Caco-2 (cell line): Measurements from ENCODE around the gene PFDN5. TPM values are rescaled to one million over a fixed set of nuclear protein-coding genes. Genes with fewer than 3 reads are reported as not detected.

Experiments used
- BruUV-seq: library from RNA; stranded (reverse); fragments of 400-500 nt; replicated peaks from 2 replicates; lab custom pipeline; 2021; lab: Mats Ljungman, UMichigan
- CTCF ChIA-PET: fragments of 300-600 bp; sonication (Branson Sonifier 250); formaldehyde crosslinking; loops from one replicate; lab custom pipeline; 2022; ENCODE audit warnings: antibody characterized with exemption; lab: Charles Lee
- POLR2A ChIA-PET: fragments of 300-600 bp; sonication (Branson Sonifier 250); formaldehyde crosslinking; loops from one replicate; lab custom pipeline; 2022; ENCODE audit warnings: antibody characterized with exemption; lab: Charles Lee
- DNase-seq, 2 experiments: peaks; one replicate each; pipeline versions ENCODE4 v3.0.0 to v3.0.0-alpha.2; 2020 to 2022
- H3K27me3 ChIP-seq: replicated peaks from 2 replicates; pipeline ENCODE4 v1.6.0; 2011; ENCODE audit warnings: low read length; ENCODE audit not compliant: control insufficient read depth, insufficient read depth
- H3K36me3 ChIP-seq: 2 replicates; pipeline ENCODE4 v1.5.1; 2011; ENCODE audit warnings: low read length; ENCODE audit not compliant: control insufficient read depth, insufficient read depth
- H3K4me1 ChIP-seq: fragments of 250-450 bp; sonication (Bioruptor Pico); 2 replicates; pipeline ENCODE4 v1.5.1; 2020; ENCODE audit warnings: mild to moderate bottlenecking
- H3K4me3 ChIP-seq: 2 replicates; pipeline ENCODE4 v1.5.1; 2011; ENCODE audit warnings: low read depth, mild to moderate bottlenecking, control low read depth, low read length
- H3K9me3 ChIP-seq: fragments of 250-450 bp; sonication (Bioruptor Pico); 2 replicates; pipeline ENCODE4 v1.5.1; 2020; ENCODE audit warnings: mild to moderate bottlenecking, moderate library complexity
- H3K27ac Mint-ChIP-seq: one replicate; pipeline ENCODE4 v1.8.0; 2022; ENCODE audit warnings: mixed read lengths; ENCODE audit not compliant: unreplicated experiment
- H3K27me3 Mint-ChIP-seq: one replicate; pipeline ENCODE4 v1.8.0; 2022; ENCODE audit warnings: mixed read lengths; ENCODE audit not compliant: insufficient read depth, unreplicated experiment
- H3K36me3 Mint-ChIP-seq: one replicate; pipeline ENCODE4 v1.8.0; 2022; ENCODE audit warnings: mild to moderate bottlenecking, mixed read lengths; ENCODE audit not compliant: insufficient read depth, unreplicated experiment
- H3K4me1 Mint-ChIP-seq: one replicate; pipeline ENCODE4 v1.8.0; 2022; ENCODE audit warnings: low read depth, mixed read lengths; ENCODE audit not compliant: unreplicated experiment
- H3K4me3 Mint-ChIP-seq: one replicate; pipeline ENCODE4 v1.8.0; 2022; ENCODE audit warnings: mild to moderate bottlenecking, moderate library complexity, mixed read lengths; ENCODE audit not compliant: unreplicated experiment
- H3K9me3 Mint-ChIP-seq: one replicate; pipeline ENCODE4 v1.8.0; 2022; ENCODE audit warnings: mixed read lengths; ENCODE audit not compliant: unreplicated experiment
- intact Hi-C: fragments of 100-400 bp; cut with micrococcal nuclease; formaldehyde crosslinking; loops from one replicate; pipeline ENCODE4 v1.10.0; 2022; ENCODE audit not compliant: unreplicated experiment
- total RNA-seq: library from RNA; stranded (reverse); gene quantifications from 2 replicates; pipeline ENCODE4 v1.2.3, GENCODE V29; 2022
- TF ChIP-seq, protein P1 (sequence below), 2 experiments: fragments of 200-600 bp in 1 of 2; IDR thresholded peaks; 1 replicate in 1 of 2; 2 replicates in 1 of 2; pipeline versions ENCODE4 v1.5.1 to v1.8.0; 2011 to 2022; ENCODE audit warnings: antibody characterized with exemption in 1 of 2, control low read depth in 1 of 2, inconsistent platforms in 1 of 2, low read depth in 1 of 2, low read length in 1 of 2, mild to moderate bottlenecking in 1 of 2, moderate library complexity in 1 of 2; ENCODE audit not compliant: insufficient read depth in 1 of 2, severe bottlenecking in 1 of 2, unreplicated experiment in 1 of 2

PFDN5 gene
- total RNA-seq, 1 experiment from 2014 or later = 251 TPM

GRCh38 chr12:53336181-53336681, 40.9 kb downstream of the PFDN5 start, which contains the start of gene SP7:
Gene SP7 (minus strand): TSS chr12:53336354. CDS start chr12:53335646, 708 bp downstream.
- no peaks in the 10 kb centered on the region for H3K9me3 ChIP-seq
- Mint-ChIP-seq H3K4me1 (peaks cover 11% of the 10 kb centered on the region), H3K27me3 (peaks cover 7% of the 10 kb centered on the region), H3K36me3 (no peaks in the 10 kb centered on the region), H3K4me3 (no peak within 1 kb of the TSS), H3K9me3 (no peaks in the 10 kb centered on the region), H3K27ac (no peak within 1 kb of the TSS)
- H3K27me3 ChIP-seq = no peaks in the 10 kb centered on the region
- intact Hi-C loops = no loop called here
- H3K4me3 ChIP-seq = no peak within 1 kb of the TSS
- TF ChIP-seq, protein P1, sequence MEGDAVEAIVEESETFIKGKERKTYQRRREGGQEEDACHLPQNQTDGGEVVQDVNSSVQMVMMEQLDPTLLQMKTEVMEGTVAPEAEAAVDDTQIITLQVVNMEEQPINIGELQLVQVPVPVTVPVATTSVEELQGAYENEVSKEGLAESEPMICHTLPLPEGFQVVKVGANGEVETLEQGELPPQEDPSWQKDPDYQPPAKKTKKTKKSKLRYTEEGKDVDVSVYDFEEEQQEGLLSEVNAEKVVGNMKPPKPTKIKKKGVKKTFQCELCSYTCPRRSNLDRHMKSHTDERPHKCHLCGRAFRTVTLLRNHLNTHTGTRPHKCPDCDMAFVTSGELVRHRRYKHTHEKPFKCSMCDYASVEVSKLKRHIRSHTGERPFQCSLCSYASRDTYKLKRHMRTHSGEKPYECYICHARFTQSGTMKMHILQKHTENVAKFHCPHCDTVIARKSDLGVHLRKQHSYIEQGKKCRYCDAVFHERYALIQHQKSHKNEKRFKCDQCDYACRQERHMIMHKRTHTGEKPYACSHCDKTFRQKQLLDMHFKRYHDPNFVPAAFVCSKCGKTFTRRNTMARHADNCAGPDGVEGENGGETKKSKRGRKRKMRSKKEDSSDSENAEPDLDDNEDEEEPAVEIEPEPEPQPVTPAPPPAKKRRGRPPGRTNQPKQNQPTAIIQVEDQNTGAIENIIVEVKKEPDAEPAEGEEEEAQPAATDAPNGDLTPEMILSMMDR (IDR thresholded peaks at IDR 0.05; ENCODE audit: insufficient read depth in 1 of 2, low read depth in 1 of 2, low read length in 1 of 2, severe bottlenecking in 1 of 2, unreplicated experiment in 1 of 2) = no peak
- DNase-seq = no peak
- BruUV-seq = no TSS peak
- CTCF ChIA-PET = interaction anchor here (1.8 kb wide), 1 partner anchor 9 kb away, joined by 6 read pairs; no protein-coding TSS in a partner anchor
- POLR2A ChIA-PET = no interaction called here
- H3K36me3 ChIP-seq = no peaks in the 10 kb centered on the region
- 0 out of 2 replicates have a peak, but pooled peaks cover 2% of the 10 kb centered on the region for H3K4me1 ChIP-seq

DNA sequence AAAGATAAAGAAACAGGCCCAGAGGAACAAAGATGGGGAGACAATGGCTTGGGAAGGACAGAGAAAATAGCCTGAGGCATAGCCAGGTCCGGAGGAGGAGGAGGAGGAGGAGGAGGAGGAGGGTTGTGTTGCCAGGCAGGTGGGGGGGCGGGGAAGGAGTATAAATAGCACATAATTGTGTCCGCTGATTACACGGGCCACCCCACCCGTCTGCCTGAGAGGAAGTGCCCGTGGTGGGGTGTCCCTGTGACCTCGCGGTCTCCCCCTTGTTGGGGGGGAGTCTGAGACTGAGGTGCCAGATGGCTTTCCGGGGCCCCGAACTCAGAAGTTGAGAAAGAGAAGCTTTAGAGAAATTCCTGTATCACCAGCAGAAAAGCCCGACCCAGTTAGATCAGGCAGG, 42.7 kb downstream of the PFDN5 start:
- Mint-ChIP-seq H3K4me3 (peak overlapping the region; percentile 0), H3K36me3 (no peaks in the 10 kb centered on the region), H3K4me1 (peaks cover 11% of the 10 kb centered on the region), H3K9me3 (no peaks in the 10 kb centered on the region), H3K27ac (peak overlapping the region; percentile 2), H3K27me3 (peaks cover 7% of the 10 kb centered on the region)
- Histone ChIP-seq H3K9me3 (no peaks in the 10 kb centered on the region), H3K36me3 (no peaks in the 10 kb centered on the region), H3K27me3 (no peaks in the 10 kb centered on the region), H3K4me1 (0 out of 2 replicates have a peak, but pooled peaks cover 2% of the 10 kb centered on the region), H3K4me3 (no peak overlapping the region)
- no TSS peak for BruUV-seq
- TF ChIP-seq, protein P1 (IDR thresholded peaks at IDR 0.05; ENCODE audit: insufficient read depth in 1 of 2, low read depth in 1 of 2, low read length in 1 of 2, severe bottlenecking in 1 of 2, unreplicated experiment in 1 of 2) = no peak
- CTCF ChIA-PET = no interaction called here
- POLR2A ChIA-PET = no interaction called here
- intact Hi-C loops = no loop called here
- DNase-seq = no peak

GRCh38 chr12:53338916-53339315, 43.6 kb downstream of the PFDN5 start:
- Mint-ChIP-seq H3K9me3 (no peaks in the 10 kb centered on the region), H3K4me1 (peaks cover 11% of the 10 kb centered on the region), H3K4me3 (no peak overlapping the region), H3K36me3 (no peaks in the 10 kb centered on the region), H3K27ac (no peak overlapping the region), H3K27me3 (peaks cover 7% of the 10 kb centered on the region)
- intact Hi-C loops = no loop called here
- Histone ChIP-seq H3K27me3 (no peaks in the 10 kb centered on the region), H3K9me3 (no peaks in the 10 kb centered on the region), H3K4me3 (no peak overlapping the region), H3K4me1 (0 out of 2 replicates have a peak, but pooled peaks cover 2% of the 10 kb centered on the region), H3K36me3 (no peaks in the 10 kb centered on the region)
- BruUV-seq = no TSS peak
- ChIA-PET POLR2A (no interaction called here), CTCF (no interaction called here)
- TF ChIP-seq, protein P1 (IDR thresholded peaks at IDR 0.05; ENCODE audit: insufficient read depth in 1 of 2, low read depth in 1 of 2, low read length in 1 of 2, severe bottlenecking in 1 of 2, unreplicated experiment in 1 of 2) = no peak
- no peak for DNase-seq
